Measurements from ENCODE around the gene HOXA3.

DNA sequence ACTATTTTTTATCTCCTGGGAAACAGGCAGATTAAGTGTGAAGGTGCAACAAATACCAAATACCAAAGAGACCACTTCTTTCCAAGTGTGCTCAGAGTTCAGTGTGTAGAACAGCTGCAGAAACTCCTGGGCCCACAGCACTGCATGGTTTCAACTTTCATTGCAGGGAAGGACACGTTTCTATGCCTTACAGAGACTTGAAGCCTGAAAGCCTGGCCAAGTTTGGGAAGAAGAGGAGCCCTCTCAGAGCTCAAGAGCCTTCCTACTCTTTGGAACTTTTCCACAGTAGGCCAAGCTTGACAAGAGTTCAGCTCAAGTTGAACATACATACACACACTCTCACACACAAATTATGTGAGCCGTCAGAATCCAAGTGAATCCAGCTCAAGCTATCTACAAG is 24.3 kb downstream of the HOXA3 start:
- TF ChIP-seq, protein P1, sequence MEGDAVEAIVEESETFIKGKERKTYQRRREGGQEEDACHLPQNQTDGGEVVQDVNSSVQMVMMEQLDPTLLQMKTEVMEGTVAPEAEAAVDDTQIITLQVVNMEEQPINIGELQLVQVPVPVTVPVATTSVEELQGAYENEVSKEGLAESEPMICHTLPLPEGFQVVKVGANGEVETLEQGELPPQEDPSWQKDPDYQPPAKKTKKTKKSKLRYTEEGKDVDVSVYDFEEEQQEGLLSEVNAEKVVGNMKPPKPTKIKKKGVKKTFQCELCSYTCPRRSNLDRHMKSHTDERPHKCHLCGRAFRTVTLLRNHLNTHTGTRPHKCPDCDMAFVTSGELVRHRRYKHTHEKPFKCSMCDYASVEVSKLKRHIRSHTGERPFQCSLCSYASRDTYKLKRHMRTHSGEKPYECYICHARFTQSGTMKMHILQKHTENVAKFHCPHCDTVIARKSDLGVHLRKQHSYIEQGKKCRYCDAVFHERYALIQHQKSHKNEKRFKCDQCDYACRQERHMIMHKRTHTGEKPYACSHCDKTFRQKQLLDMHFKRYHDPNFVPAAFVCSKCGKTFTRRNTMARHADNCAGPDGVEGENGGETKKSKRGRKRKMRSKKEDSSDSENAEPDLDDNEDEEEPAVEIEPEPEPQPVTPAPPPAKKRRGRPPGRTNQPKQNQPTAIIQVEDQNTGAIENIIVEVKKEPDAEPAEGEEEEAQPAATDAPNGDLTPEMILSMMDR (optimal IDR thresholded peaks at IDR 0.05 in 1 of 3, IDR thresholded peaks at IDR 0.05 in 1 of 3, conservative IDR thresholded peaks at IDR 0.05 in 1 of 3; ENCODE audit: extremely low read depth in 1 of 3, insufficient read depth in 2 of 3, low read length in 3 of 3) = no peak
- no peak for TF ChIP-seq EZH2 (IDR thresholded peaks at IDR 0.05; ENCODE audit: low read length)

Data from keratinocyte (primary cell).